ENCODE data around the gene MYH14. TPM values are rescaled to one million over a fixed set of nuclear protein-coding genes. Genes with fewer than 3 reads are reported as not detected.

The MYH14 gene
- total and polyA plus RNA-seq, 9 of the 15 experiments (the other 6 are each of a cell fraction or from before 2014, with no cell fraction given): 0.04 to 0.86 (median 0.19) TPM; not detected in 2

- TF ChIP-seq ARID3B (CRISPR knock-in tag; IDR thresholded peaks at IDR 0.05; ENCODE audit: borderline replicate concordance) (no peak), YBX1 (IDR thresholded peaks at IDR 0.05) (no peak), TCFL5 (CRISPR knock-in tag; conservative IDR thresholded peaks at IDR 0.05) (no peak), MCM7 (IDR thresholded peaks at IDR 0.05) (no peak), RFX7 (CRISPR knock-in tag; IDR thresholded peaks at IDR 0.05) (no peak), ZNF3 (CRISPR knock-in tag; IDR thresholded peaks at IDR 0.05) (no peak), ASH1L (IDR thresholded peaks at IDR 0.05; ENCODE audit: borderline replicate concordance, low read depth, partially characterized antibody) (no peak), CBFA2T3 (IDR thresholded peaks at IDR 0.05) (no peak), BCL6 (CRISPR knock-in tag; IDR thresholded peaks at IDR 0.05) (no peak), CAMTA2 (CRISPR knock-in tag; conservative IDR thresholded peaks at IDR 0.05) (no peak), SPI1 (IDR thresholded peaks at IDR 0.05; ENCODE audit: borderline replicate concordance, low read depth, low read length) (no peak), SNAPC5 (CRISPR knock-in tag; IDR thresholded peaks at IDR 0.05) (no peak), SUPT5H (IDR thresholded peaks at IDR 0.05) (peak; percentile 43), ZBTB2 (IDR thresholded peaks at IDR 0.05) (0 out of 2 replicates have a peak, but pooled peaks have one; percentile 29), CBX3 (IDR thresholded peaks at IDR 0.05; ENCODE audit: borderline replicate concordance in 1 of 2, low read length in 2 of 2) (peak in 1 of 2 experiments; percentile 60; a peak in 1 of 3 replicates), OTX1 (CRISPR knock-in tag; IDR thresholded peaks at IDR 0.05) (no peak), ILK (tag; IDR thresholded peaks at IDR 0.05; ENCODE audit: borderline replicate concordance, low read depth) (no peak), ZNF143 (CRISPR knock-in tag; IDR thresholded peaks at IDR 0.05) (peak; percentile 71), TFE3 (CRISPR knock-in tag; IDR thresholded peaks at IDR 0.05) (no peak), SMARCE1 (IDR thresholded peaks at IDR 0.05) (peak; percentile 56; the same call in 1 of the 2 replicates), SMAD2 (IDR thresholded peaks at IDR 0.05; ENCODE audit: low read depth, low read length) (no peak), NFATC3 (IDR thresholded peaks at IDR 0.05) (no peak), POU5F1 (IDR thresholded peaks at IDR 0.05; ENCODE audit: borderline replicate concordance, low read depth, low read length, partially characterized antibody) (no peak), L3MBTL2 (IDR thresholded peaks at IDR 0.05) (peak; percentile 92), CSDE1 (IDR thresholded peaks at IDR 0.05) (no peak)
These were observed 154.0 kb downstream of the MYH14 start (continued) for GRCh38 chr19:50357178-50358100.

Data from K562 (cell line).